Measurements from ENCODE around the gene GABRR2. TPM values are rescaled to one million over a fixed set of nuclear protein-coding genes. Genes with fewer than 3 reads are reported as not detected.

GABRR2 gene
- total RNA-seq, 2 experiments from 2014 or later = 0.18 to 0.42 TPM

DNA sequence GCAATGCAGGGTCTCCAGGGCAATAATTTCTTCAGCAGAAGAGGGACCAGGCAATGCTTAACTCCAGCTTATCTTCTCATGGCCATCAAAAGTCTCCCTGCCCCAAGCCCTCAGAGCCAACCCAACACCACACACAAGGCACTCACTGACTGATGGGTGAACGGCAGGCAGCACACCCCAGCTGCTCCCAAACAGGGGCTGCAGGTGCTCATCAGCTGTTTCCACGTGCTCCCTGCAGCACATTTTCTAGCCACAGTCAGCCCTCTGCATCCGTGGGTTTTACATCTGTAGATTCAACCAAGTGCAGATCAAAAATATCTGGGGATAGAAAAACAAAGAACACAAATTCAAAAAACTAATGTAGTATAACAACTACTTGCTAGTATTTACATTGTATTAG lies 94.0 kb downstream of the GABRR2 start:
- no peak overlapping the region for H3K27ac Mint-ChIP-seq
- ChIA-PET POLR2A (no interaction called here), CTCF (interaction anchor here (1.4 kb wide), 1 partner anchor 151 kb away, joined by 4 read pairs; no protein-coding TSS in a partner anchor)
- no peak overlapping the region for H3K4me3 Mint-ChIP-seq
- no peaks in the 10 kb centered on the region for H3K4me1 Mint-ChIP-seq (ENCODE audit: low read depth)
- ATAC-seq (no peak), DNase-seq (no peak)
- H3K9me3 Mint-ChIP-seq (ENCODE audit: insufficient read depth) = no peaks in the 10 kb centered on the region
- H3K36me3 Mint-ChIP-seq (ENCODE audit: low read depth) = no peaks in the 10 kb centered on the region
- peaks cover 27% of the 10 kb centered on the region for H3K27me3 Mint-ChIP-seq (ENCODE audit: low read depth)

GRCh38 chr6:89217299-89217910 lies 97.7 kb downstream of the GABRR2 start, which contains the start of gene GABRR1:
Gene GABRR1, minus strand, starts transcription at chr6:89217358. Its CDS starts 36 bp downstream, at chr6:89217322.
- ATAC-seq (no peak), DNase-seq (no peak)
- no peaks in the 10 kb centered on the region for H3K9me3 Mint-ChIP-seq (ENCODE audit: insufficient read depth)
- no peaks in the 10 kb centered on the region for H3K4me1 Mint-ChIP-seq (ENCODE audit: low read depth)
- POLR2A ChIA-PET = interaction anchor here (0.8 kb wide), 1 partner anchor 55 kb away, joined by 3 read pairs; no protein-coding TSS in a partner anchor
- no peaks in the 10 kb centered on the region for H3K36me3 Mint-ChIP-seq (ENCODE audit: low read depth)
- H3K27me3 Mint-ChIP-seq (ENCODE audit: low read depth) = peaks cover 39% of the 10 kb centered on the region
- CTCF ChIA-PET = interaction anchor here (1.1 kb wide), 1 partner anchor 94 kb away, joined by 3 read pairs; no protein-coding TSS in a partner anchor
- no peak within 1 kb of the TSS for H3K4me3 Mint-ChIP-seq
- H3K27ac Mint-ChIP-seq = no peak within 1 kb of the TSS

- DNase-seq (no peak), ATAC-seq (no peak)
- peaks cover 33% of the 10 kb centered on the region for H3K27me3 Mint-ChIP-seq (ENCODE audit: low read depth)
- POLR2A ChIA-PET = no interaction called here
- H3K9me3 Mint-ChIP-seq (ENCODE audit: insufficient read depth) = no peaks in the 10 kb centered on the region
- no peak overlapping the region for H3K4me3 Mint-ChIP-seq
- no peaks in the 10 kb centered on the region for H3K36me3 Mint-ChIP-seq (ENCODE audit: low read depth)
- CTCF ChIA-PET = no interaction called here
- H3K4me1 Mint-ChIP-seq (ENCODE audit: low read depth) = no peaks in the 10 kb centered on the region
- no peak overlapping the region for H3K27ac Mint-ChIP-seq
Measured at GRCh38 chr6:89216411-89216810, 98.7 kb downstream of the GABRR2 start.

DNA sequence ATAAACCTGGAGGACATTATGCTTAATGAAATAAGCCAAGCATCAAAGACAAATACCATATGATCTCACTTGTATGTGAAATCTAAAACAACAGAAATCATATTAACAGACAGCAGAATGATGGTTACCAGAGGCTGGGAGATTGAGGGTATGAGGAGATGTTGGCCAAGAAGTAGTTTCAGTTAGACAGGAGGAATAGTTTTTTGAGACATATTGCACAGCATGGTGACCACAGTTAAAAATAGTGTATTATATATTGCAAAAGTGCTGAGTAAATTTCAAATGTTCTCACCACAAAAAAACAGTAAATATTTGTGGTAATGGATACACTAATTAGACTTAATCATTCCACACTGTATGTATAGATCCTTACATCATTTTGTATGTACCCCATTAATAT lies 99.7 kb downstream of the GABRR2 start:
- Mint-ChIP-seq H3K27ac (no peak overlapping the region), H3K36me3 (ENCODE audit: low read depth) (no peaks in the 10 kb centered on the region), H3K27me3 (ENCODE audit: low read depth) (peaks cover 36% of the 10 kb centered on the region), H3K9me3 (ENCODE audit: insufficient read depth) (no peaks in the 10 kb centered on the region), H3K4me3 (no peak overlapping the region), H3K4me1 (ENCODE audit: low read depth) (no peaks in the 10 kb centered on the region)
- POLR2A ChIA-PET = no interaction called here
- no peak for ATAC-seq
- CTCF ChIA-PET = no interaction called here
- DNase-seq = no peak

DNA sequence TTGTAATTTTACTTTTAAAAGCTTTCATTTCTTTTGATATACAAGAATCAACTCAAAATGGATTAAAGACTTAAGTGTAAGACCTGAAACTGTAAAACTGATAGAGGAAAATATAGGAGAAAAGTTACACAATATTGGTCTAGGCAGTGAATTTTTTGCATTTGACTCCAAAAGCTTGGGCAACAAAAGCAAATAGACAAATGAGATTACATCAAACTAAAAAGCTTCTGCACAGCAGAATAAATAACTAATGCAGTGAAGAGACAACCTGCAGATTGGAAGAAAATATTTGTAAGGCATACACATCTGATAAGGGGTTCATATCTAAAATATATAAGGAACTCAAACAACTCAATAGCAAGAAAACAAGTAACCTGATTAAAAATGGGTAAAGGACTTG lies 100.9 kb downstream of the GABRR2 start:
- H3K4me1 Mint-ChIP-seq (ENCODE audit: low read depth) = no peaks in the 10 kb centered on the region
- DNase-seq (no peak), ATAC-seq (no peak)
- no peaks in the 10 kb centered on the region for H3K36me3 Mint-ChIP-seq (ENCODE audit: low read depth)
- H3K9me3 Mint-ChIP-seq (ENCODE audit: insufficient read depth) = no peaks in the 10 kb centered on the region
- peaks cover 40% of the 10 kb centered on the region for H3K27me3 Mint-ChIP-seq (ENCODE audit: low read depth)
- CTCF ChIA-PET = no interaction called here
- H3K27ac Mint-ChIP-seq = no peak overlapping the region
- POLR2A ChIA-PET = no interaction called here
- H3K4me3 Mint-ChIP-seq = no peak overlapping the region

DNA sequence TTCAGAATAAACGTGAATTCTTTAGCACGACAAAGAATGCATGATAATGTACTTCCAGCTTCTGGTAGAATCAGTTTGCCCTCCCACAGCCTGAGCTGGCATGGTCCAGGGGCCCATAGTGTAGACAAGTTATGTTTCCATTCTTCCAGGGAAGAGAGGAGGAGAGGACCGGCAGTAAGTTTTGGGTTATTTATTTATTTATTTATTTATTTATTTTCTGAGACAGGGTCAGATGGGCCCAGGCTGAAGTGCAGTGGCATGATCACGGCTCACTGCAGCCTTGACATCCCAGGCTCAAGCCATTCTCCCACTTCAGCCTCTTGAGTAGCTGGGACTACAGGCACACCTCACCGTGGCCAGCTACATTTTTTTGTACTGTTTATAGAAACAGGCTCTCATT lies 102.6 kb downstream of the GABRR2 start:
- H3K27me3 Mint-ChIP-seq (ENCODE audit: low read depth) = peaks cover 35% of the 10 kb centered on the region
- no peak for DNase-seq
- H3K4me3 Mint-ChIP-seq = no peak overlapping the region
- ChIA-PET POLR2A (no interaction called here), CTCF (no interaction called here)
- H3K4me1 Mint-ChIP-seq (ENCODE audit: low read depth) = no peaks in the 10 kb centered on the region
- H3K36me3 Mint-ChIP-seq (ENCODE audit: low read depth) = no peaks in the 10 kb centered on the region
- ATAC-seq = no peak
- no peaks in the 10 kb centered on the region for H3K9me3 Mint-ChIP-seq (ENCODE audit: insufficient read depth)
- H3K27ac Mint-ChIP-seq = no peak overlapping the region

DNA sequence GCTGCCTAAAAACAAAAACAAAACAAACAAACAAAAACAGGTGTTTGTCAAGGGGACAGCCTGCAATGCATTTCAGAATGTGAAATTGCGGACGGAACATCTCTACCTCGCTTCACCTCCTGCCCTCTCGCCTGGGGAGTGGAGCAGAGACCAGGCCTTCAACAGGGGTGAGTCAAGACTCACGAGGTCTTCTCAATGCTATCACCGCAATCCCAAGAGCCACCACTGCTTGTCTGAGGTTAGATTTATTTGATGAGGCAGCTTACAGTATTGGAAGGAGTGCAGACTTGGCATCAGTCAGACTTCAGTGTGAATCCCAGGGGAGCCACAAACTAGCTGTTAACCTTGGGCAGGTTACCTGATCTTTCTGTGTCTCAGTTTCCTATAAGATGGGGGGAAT lies 105.6 kb downstream of the GABRR2 start:
- ChIA-PET CTCF (no interaction called here), POLR2A (no interaction called here)
- Mint-ChIP-seq H3K36me3 (ENCODE audit: low read depth) (no peaks in the 10 kb centered on the region), H3K4me3 (no peak overlapping the region), H3K27ac (no peak overlapping the region), H3K9me3 (ENCODE audit: insufficient read depth) (no peaks in the 10 kb centered on the region), H3K4me1 (ENCODE audit: low read depth) (no peaks in the 10 kb centered on the region), H3K27me3 (ENCODE audit: low read depth) (peaks cover 21% of the 10 kb centered on the region)
- DNase-seq (no peak), ATAC-seq (no peak)

GRCh38 chr6:89208551-89208950 lies 106.5 kb downstream of the GABRR2 start:
- CTCF ChIA-PET = no interaction called here
- DNase-seq (no peak), ATAC-seq (no peak)
- Mint-ChIP-seq H3K4me3 (no peak overlapping the region), H3K36me3 (ENCODE audit: low read depth) (no peaks in the 10 kb centered on the region), H3K9me3 (ENCODE audit: insufficient read depth) (no peaks in the 10 kb centered on the region), H3K27me3 (ENCODE audit: low read depth) (peaks cover 15% of the 10 kb centered on the region), H3K4me1 (ENCODE audit: low read depth) (no peaks in the 10 kb centered on the region), H3K27ac (no peak overlapping the region)
- POLR2A ChIA-PET = no interaction called here

Other genes starting within 250 kb of the GABRR2 start
- 10 to 100 TPM; 89.2 to 90.8 TPM for gene PNRC1, start 234.5 kb downstream of the GABRR2 start, total RNA-seq
- gene SRSF12, start 197.2 kb downstream of the GABRR2 start, total RNA-seq = not detected
- gene PM20D2, start 169.2 kb downstream of the GABRR2 start, total RNA-seq = 10 to 100 TPM; 22.5 to 24.5 TPM
- not detected for gene GABRR1, start 97.9 kb downstream of the GABRR2 start, total RNA-seq
- gene UBE2J1, start 37.4 kb upstream of the GABRR2 start, total RNA-seq = 10 to 100 TPM; 30.1 to 30.3 TPM
- gene RRAGD, start 97.0 kb upstream of the GABRR2 start, total RNA-seq = 1 to 10 TPM; 2.5 to 3.7 TPM
- gene ANKRD6, start 117.9 kb upstream of the GABRR2 start, total RNA-seq = 1 to 10 TPM; 9.1 TPM

Measured in activated CD8-positive, alpha-beta T cell treated with anti-CD3 and anti-CD28 coated beads, Interleukin-2, amount 10 ng/mL, durations not matched to agents 7 days and 5 days (primary cell).